Spleen (tissue), 11 donors: ENCODE measurements around the gene VWF. TPM values are rescaled to one million over a fixed set of nuclear protein-coding genes. Genes with fewer than 3 reads are reported as not detected.

Experiments
- DNase-seq: peaks from one replicate; pipeline ENCODE4 v3.0.0-alpha.2; 2020
- H3K27ac ChIP-seq, 8 donors: fragments of 200-600 bp; sonication (generic) in 7 of 8; 1 replicate in 4 of 8; 2 replicates in 4 of 8; pipeline versions ENCODE4 v1.5.0 to v1.8.0; 2016 to 2021; ENCODE audit warnings: inconsistent platforms in 4 of 8, mild to moderate bottlenecking in 4 of 8, moderate library complexity in 1 of 8
- H3K27me3 ChIP-seq, 7 donors: fragments of 200-600 bp; sonication (generic) in 6 of 7; replicated peaks in 1 of 7; 1 replicate in 4 of 7; 2 replicates in 3 of 7; pipeline versions ENCODE4 v1.5.0 to v1.8.0; 2016 to 2021; ENCODE audit warnings: inconsistent platforms in 3 of 7, mild to moderate bottlenecking in 1 of 7
- H3K36me3 ChIP-seq, 6 donors: fragments of 200-600 bp; sonication (generic) in 5 of 6; 1 replicate in 4 of 6; 2 replicates in 2 of 6; pipeline versions ENCODE4 v1.5.0 to v1.8.0; 2016 to 2021; ENCODE audit warnings: inconsistent platforms in 2 of 6
- H3K4me1 ChIP-seq, 6 donors: fragments of 200-600 bp; sonication (generic) in 5 of 6; 1 replicate in 3 of 6; 2 replicates in 3 of 6; pipeline versions ENCODE4 v1.5.0 to v1.8.0; 2016 to 2021; ENCODE audit warnings: inconsistent platforms in 3 of 6
- H3K4me3 ChIP-seq, 8 donors: fragments of 200-600 bp; sonication (generic) in 7 of 8; 1 replicate in 4 of 8; 2 replicates in 4 of 8; pipeline versions ENCODE4 v1.5.0 to v1.8.0; 2016 to 2021; ENCODE audit warnings: inconsistent platforms in 4 of 8, mild to moderate bottlenecking in 4 of 8, moderate library complexity in 2 of 8
- H3K9me3 ChIP-seq, 8 donors: fragments of 200-600 bp; sonication (generic) in 7 of 8; 1 replicate in 4 of 8; 2 replicates in 4 of 8; pipeline versions ENCODE4 v1.5.0 to v1.8.0; 2016 to 2021; ENCODE audit warnings: inconsistent platforms in 4 of 8
- CTCF ChIP-seq, 11 experiments: fragments of 200-600 bp in 7 of 11; fragments of 450-650 bp in 4 of 11; sonication (generic) in 4 of 11; IDR thresholded peaks in 8 of 11; conservative IDR thresholded peaks in 3 of 11; 1 replicate in 7 of 11; 2 replicates in 4 of 11; pipeline versions ENCODE4 v1.4.0 to v1.8.0; 2016 to 2021; ENCODE audit warnings: antibody characterized with exemption in 11 of 11, inconsistent platforms in 4 of 11, mild to moderate bottlenecking in 1 of 11
- POLR2A ChIP-seq, 3 donors: fragments of 450-650 bp; IDR thresholded peaks; one replicate each; pipeline ENCODE4 v1.5.1; 2017; ENCODE audit warnings: antibody characterized with exemption in 3 of 3, mild to moderate bottlenecking in 1 of 3
- POLR2AphosphoS5 ChIP-seq, 3 donors: sonication (generic); formaldehyde crosslinking; IDR thresholded peaks; one replicate each; pipeline ENCODE4 v1.5.1; 2017; ENCODE audit warnings: antibody characterized with exemption in 3 of 3
- WGBS, 5 donors: extraction: QIAGEN DNeasy Blood & Tissue Kit in 3 of 5; methylation state at CpG; one replicate each; pipeline versions ENCODE4 v1.1.5 to v1.1.7; 2013 to 2018; 5-methylcytosine and 5-hydroxymethylcytosine counted together
- intact Hi-C: fragments of 100-400 bp; cut with DNase I; formaldehyde crosslinking; loops from one replicate; pipeline ENCODE4 v1.15.0; 2023; ENCODE audit warnings: low total_unique reads
- polyA plus RNA-seq, 3 donors: library from polyadenylated mRNA; stranded (reverse); fragments of 200-250 nt; gene quantifications; one replicate each; pipeline ENCODE4 v1.2.1, GENCODE V29; 2013
- total RNA-seq, 7 donors: library from RNA; depleted of rRNA in 3 of 7; stranded (reverse); fragments of >200 nt in 3 of 7; fragmentation: NEBNext Ultra II Directional in 4 of 7; extraction: Animal tissue kit (Norgen Biotek cat#: 25700) in 4 of 7; gene quantifications; one replicate each; pipeline versions ENCODE4 v1.1.0 to v1.2.1, GENCODE V29; 2016 to 2021
- donor health status: healthy with polysubstance abuse.
- donor health status: DM: no; HTN: no; CAD: no; lungs with moderate emphysema.
- donor health status: DM: no; HTN: no; CAD: no.
- donor health status: Bipolar disorder and iron deficiency.
- donor health status: healthy.
- donor health status: DM: no; HTN: no; CAD: no.
- donor health status: DM: yes; HTN: yes; CAD: no.

Gene VWF
- total and polyA plus RNA-seq, 10 donors: 12.9 to 957 (median 321) TPM

GRCh38 chr12:5988088-5988487 is 136.4 kb downstream of the VWF start:
- no peak for TF ChIP-seq CTCF (IDR thresholded peaks at IDR 0.05 in 8 of 11, conservative IDR thresholded peaks at IDR 0.05 in 3 of 11)
- TF ChIP-seq POLR2AphosphoS5 (IDR thresholded peaks at IDR 0.05): no peak
- no peak for TF ChIP-seq POLR2A (IDR thresholded peaks at IDR 0.05)
- Histone ChIP-seq H3K27me3 (peaks cover 0 to 8% (median 0%) of the 10 kb centered on the region in 7 donors), H3K9me3 (no peaks in the 10 kb centered on the region), H3K4me1 (peaks cover 0 to 4% (median 0%) of the 10 kb centered on the region in 6 donors), H3K36me3 (peaks cover 0 to 37% (median 5%) of the 10 kb centered on the region in 6 donors), H3K4me3 (no peak overlapping the region), H3K27ac (no peak overlapping the region)
- intact Hi-C loops: loop anchor here (2.0 kb wide), 1 partner anchor 297 kb away; no protein-coding TSS in a partner anchor
- WGBS, 5 donors: 72 to 81% (median 75%) methylated on average over 10 of the region's 10 CpGs
- DNase-seq: no peak

DNA sequence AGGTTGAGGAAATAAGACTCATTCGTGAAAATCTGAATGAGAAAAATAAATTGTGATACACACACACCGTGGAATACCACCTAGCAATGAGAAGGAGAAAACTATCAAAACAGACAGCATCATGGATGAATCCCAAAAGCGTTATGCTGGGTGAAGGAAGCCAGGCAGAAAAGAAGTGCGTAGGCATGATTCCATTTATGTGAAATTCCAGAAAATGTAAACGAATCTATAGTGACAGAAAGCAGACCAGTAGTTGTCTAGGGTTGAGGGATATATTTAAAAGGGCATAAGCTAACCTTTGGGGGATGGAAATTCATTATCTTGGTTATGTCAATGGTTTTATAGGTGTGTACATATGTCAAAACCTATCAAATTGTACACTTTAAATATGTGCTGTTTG is 136.9 kb downstream of the VWF start:
- DNase-seq: no peak
- TF ChIP-seq POLR2AphosphoS5 (IDR thresholded peaks at IDR 0.05) (no peak), CTCF (IDR thresholded peaks at IDR 0.05 in 8 of 11, conservative IDR thresholded peaks at IDR 0.05 in 3 of 11) (no peak), POLR2A (IDR thresholded peaks at IDR 0.05) (no peak)
- Histone ChIP-seq H3K9me3 (no peaks in the 10 kb centered on the region), H3K27ac (no peak overlapping the region), H3K4me1 (peaks cover 0 to 4% (median 0%) of the 10 kb centered on the region in 6 donors), H3K4me3 (no peak overlapping the region), H3K36me3 (peaks cover 0 to 41% (median 7%) of the 10 kb centered on the region in 6 donors), H3K27me3 (peaks cover 0 to 13% (median 0%) of the 10 kb centered on the region in 7 donors)
- 85 to 91% (median 88%) methylated on average over 5 of the region's 5 CpGs for WGBS, 5 donors
- intact Hi-C loops: no loop called here

DNA sequence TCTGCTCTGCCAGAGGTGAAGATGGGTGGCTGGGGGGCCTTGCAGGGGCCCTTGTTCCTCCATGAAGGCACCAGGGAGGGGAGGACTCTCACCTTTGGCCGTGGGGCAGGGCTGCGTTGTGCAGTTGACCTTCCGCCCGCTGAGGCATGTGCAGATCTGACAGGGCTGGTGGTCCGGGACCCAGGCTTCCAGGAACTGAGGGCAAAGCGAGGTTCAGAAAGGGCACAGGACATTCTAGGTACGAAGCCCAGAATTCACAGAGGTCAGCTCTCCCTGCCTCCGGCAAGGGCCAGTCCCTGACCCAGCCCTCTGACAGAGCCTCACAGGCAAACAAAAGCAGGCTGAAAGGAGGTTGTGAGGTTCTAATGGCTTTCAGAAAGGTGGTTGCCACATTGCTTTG is 139.0 kb downstream of the VWF start:
- no peak overlapping the region for H3K4me3 ChIP-seq
- peaks cover 0 to 4% (median 0%) of the 10 kb centered on the region in 6 donors for H3K4me1 ChIP-seq
- peaks cover 0 to 18% (median 0%) of the 10 kb centered on the region in 7 donors for H3K27me3 ChIP-seq
- DNase-seq: no peak
- H3K27ac ChIP-seq: no peak overlapping the region
- 75 to 82% (median 79%) methylated on average over 8 of the region's 8 CpGs for WGBS, 5 donors
- H3K36me3 ChIP-seq: peaks cover 0 to 41% (median 4%) of the 10 kb centered on the region in 6 donors
- TF ChIP-seq CTCF (IDR thresholded peaks at IDR 0.05 in 8 of 11, conservative IDR thresholded peaks at IDR 0.05 in 3 of 11) (no peak), POLR2AphosphoS5 (IDR thresholded peaks at IDR 0.05) (no peak), POLR2A (IDR thresholded peaks at IDR 0.05) (no peak)
- H3K9me3 ChIP-seq: peaks cover 0 to 3% (median 0%) of the 10 kb centered on the region in 8 donors
- intact Hi-C loops: no loop called here

- intact Hi-C loops: no loop called here
- peaks cover 0 to 44% (median 4%) of the 10 kb centered on the region in 6 donors for H3K36me3 ChIP-seq
- no peak for TF ChIP-seq POLR2A (IDR thresholded peaks at IDR 0.05)
- TF ChIP-seq POLR2AphosphoS5 (IDR thresholded peaks at IDR 0.05): no peak
- TF ChIP-seq CTCF (IDR thresholded peaks at IDR 0.05 in 8 of 11, conservative IDR thresholded peaks at IDR 0.05 in 3 of 11): no peak
- H3K27me3 ChIP-seq: peaks cover 0 to 18% (median 0%) of the 10 kb centered on the region in 7 donors
- 73 to 87% (median 81%) methylated on average over 9 of the region's 9 CpGs for WGBS, 5 donors
- H3K27ac ChIP-seq: no peak overlapping the region
- no peak for DNase-seq
- H3K9me3 ChIP-seq: peaks cover 0 to 6% (median 0%) of the 10 kb centered on the region in 8 donors
- H3K4me3 ChIP-seq: no peak overlapping the region
- peaks cover 0 to 4% (median 0%) of the 10 kb centered on the region in 6 donors for H3K4me1 ChIP-seq
Observed at GRCh38 chr12:5984873-5985272, 139.6 kb downstream of the VWF start.
